DOHH2 (cell line): Measurements from ENCODE around the gene SLX4IP.

Experiments
- H3F3A ChIP-seq: fragments of 200-600 bp; sonication (generic), shearing (Covaris generic); 2 replicates; pipeline ENCODE4 v1.6.0; 2016; ENCODE audit warnings: antibody characterized with exemption, mild to moderate bottlenecking; ENCODE audit not compliant: control insufficient read depth, insufficient read depth
- H3K27ac ChIP-seq: fragments of 200-600 bp; sonication (generic); 2 replicates; pipeline ENCODE4 v1.5.1; 2014; ENCODE audit warnings: low read depth, mild to moderate bottlenecking, low read length, moderate library complexity
- H3K27me3 ChIP-seq: fragments of 200-600 bp; sonication (generic); 2 replicates; pipeline ENCODE4 v1.6.1; 2014; ENCODE audit warnings: mild to moderate bottlenecking, low read length, mixed read lengths; ENCODE audit not compliant: control insufficient read depth
- H3K36me3 ChIP-seq: fragments of 200-600 bp; sonication (generic); 2 replicates; pipeline ENCODE4 v1.6.1; 2014; ENCODE audit warnings: mild to moderate bottlenecking, low read length, moderate library complexity, mixed read lengths; ENCODE audit not compliant: control insufficient read depth
- H3K4me1 ChIP-seq: fragments of 200-600 bp; sonication (generic); 2 replicates; pipeline ENCODE4 v1.6.1; 2014; ENCODE audit warnings: mild to moderate bottlenecking, low read length, mixed read lengths; ENCODE audit not compliant: control insufficient read depth
- H3K4me2 ChIP-seq: fragments of 200-600 bp; sonication (generic); 2 replicates; pipeline ENCODE4 v1.6.0; 2014; ENCODE audit warnings: mild to moderate bottlenecking, low read length, moderate library complexity
- H3K4me3 ChIP-seq: fragments of 200-600 bp; sonication (generic); 2 replicates; pipeline ENCODE4 v1.5.1; 2014; ENCODE audit warnings: mild to moderate bottlenecking, low read length, mixed read lengths
- H3K79me2 ChIP-seq: fragments of 200-600 bp; sonication (generic); 2 replicates; pipeline ENCODE4 v1.6.1; 2014; ENCODE audit warnings: mild to moderate bottlenecking, low read length, mixed read lengths; ENCODE audit not compliant: control insufficient read depth
- H3K9me2 ChIP-seq: fragments of 200-600 bp; sonication (generic); replicated peaks from 2 replicates; pipeline ENCODE4 v1.6.1; 2014; ENCODE audit warnings: mild to moderate bottlenecking, low read length, mixed read lengths; ENCODE audit not compliant: control insufficient read depth
- H3K9me3 ChIP-seq: fragments of 200-600 bp; sonication (generic); 2 replicates; pipeline ENCODE4 v1.6.1; 2014; ENCODE audit warnings: antibody characterized with exemption, low read length, mixed read lengths; ENCODE audit not compliant: control insufficient read depth, insufficient read depth
- H4K20me1 ChIP-seq: fragments of 200-600 bp; sonication (generic); 2 replicates; pipeline ENCODE4 v1.6.0; 2014; ENCODE audit warnings: low read depth, mild to moderate bottlenecking, antibody characterized with exemption, low read length, moderate library complexity; ENCODE audit not compliant: control insufficient read depth, insufficient read depth
- CTCF ChIP-seq: fragments of 200-600 bp; sonication (generic); IDR thresholded peaks from one replicate; pipeline ENCODE4 v1.5.1; 2014; ENCODE audit warnings: antibody characterized with exemption, mild to moderate bottlenecking, low read depth, low read length; ENCODE audit not compliant: poor library complexity, severe bottlenecking
- EZH2phosphoT487 ChIP-seq: fragments of 200-600 bp; sonication (generic); IDR thresholded peaks from 2 replicates; pipeline ENCODE4 v1.6.1; 2017; ENCODE audit warnings: borderline replicate concordance, mild to moderate bottlenecking, antibody characterized with exemption, low read length, moderate library complexity, mixed read lengths

SLX4IP gene

GRCh38 chr20:10505827-10506226 is 70.7 kb downstream of the SLX4IP start:
- H3K9me3 ChIP-seq: no peaks in the 10 kb centered on the region
- TF ChIP-seq EZH2phosphoT487 (no peak), CTCF (no peak)
- peaks cover 8% of the 10 kb centered on the region for H3K79me2 ChIP-seq
- H3K9me2 ChIP-seq: no peaks in the 10 kb centered on the region
- no peaks in the 10 kb centered on the region for H3F3A ChIP-seq
- no peaks in the 10 kb centered on the region for H3K4me1 ChIP-seq
- no peaks in the 10 kb centered on the region for H4K20me1 ChIP-seq
- no peaks in the 10 kb centered on the region for H3K36me3 ChIP-seq
- no peak overlapping the region for H3K4me3 ChIP-seq
- no peak overlapping the region for H3K4me2 ChIP-seq
- H3K27me3 ChIP-seq: no peaks in the 10 kb centered on the region
- no peak overlapping the region for H3K27ac ChIP-seq

GRCh38 chr20:10507052-10507451 is 71.9 kb downstream of the SLX4IP start:
- Histone ChIP-seq H3K79me2 (peaks cover 12% of the 10 kb centered on the region), H3K4me1 (peaks cover 5% of the 10 kb centered on the region), H3K4me2 (no peak overlapping the region), H3K27me3 (no peaks in the 10 kb centered on the region), H3K9me2 (no peaks in the 10 kb centered on the region), H3F3A (no peaks in the 10 kb centered on the region), H3K9me3 (no peaks in the 10 kb centered on the region), H3K4me3 (no peak overlapping the region), H3K36me3 (no peaks in the 10 kb centered on the region), H4K20me1 (no peaks in the 10 kb centered on the region), H3K27ac (no peak overlapping the region)
- TF ChIP-seq EZH2phosphoT487 (no peak), CTCF (no peak)

GRCh38 chr20:10508060-10508459 is 73.0 kb downstream of the SLX4IP start:
- Histone ChIP-seq H3K4me2 (no peak overlapping the region), H3K27ac (no peak overlapping the region)

More at GRCh38 chr20:10508060-10508459, 73.0 kb downstream of the SLX4IP start:
- TF ChIP-seq EZH2phosphoT487 (no peak), CTCF (no peak)
- Histone ChIP-seq H3K4me1 (peaks cover 5% of the 10 kb centered on the region), H3K79me2 (peaks cover 12% of the 10 kb centered on the region), H3K9me2 (no peaks in the 10 kb centered on the region), H3F3A (no peaks in the 10 kb centered on the region), H3K4me3 (no peak overlapping the region), H3K27me3 (no peaks in the 10 kb centered on the region), H3K9me3 (no peaks in the 10 kb centered on the region), H4K20me1 (no peaks in the 10 kb centered on the region), H3K36me3 (no peaks in the 10 kb centered on the region)
